CD4-positive, CD25-positive, alpha-beta regulatory T cell (primary cell): ENCODE results near the gene ERVH48-1. TPM values are rescaled to one million over a fixed set of nuclear protein-coding genes. Genes with fewer than 3 reads are reported as not detected.
"Not testable (repeated sequence)": the region's sequence is repeated elsewhere in the genome, so short reads cannot be mapped to it uniquely, and the experiment has no call there.

ENCODE experiments used
- ATAC-seq, 2 donors: fragments of 150-1000 bp; cut with Tn5 transposase; one replicate each; pipeline ENCODE4 v1.10.0; 2021; ENCODE audit warnings: low read depth in 2 of 2, moderate number of reproducible peaks in 2 of 2, moderate library complexity in 1 of 2
- DNase-seq, 3 donors: peaks; one replicate each; pipeline versions ENCODE4 v3.0.0 to v3.0.0-alpha.2; 2012 to 2022; ENCODE audit warnings: mixed read lengths in 1 of 3
- H3K27ac ChIP-seq: one replicate; pipeline ENCODE4 v1.7.0; 2013; ENCODE audit warnings: mild to moderate bottlenecking, low read length; ENCODE audit not compliant: insufficient read depth, poor library complexity, severe bottlenecking
- H3K27me3 ChIP-seq: one replicate; pipeline ENCODE4 v1.7.0; 2013; ENCODE audit warnings: low read length; ENCODE audit not compliant: control insufficient read depth, insufficient read depth
- H3K36me3 ChIP-seq: one replicate; pipeline ENCODE4 v1.7.0; 2013; ENCODE audit warnings: mild to moderate bottlenecking, low read length, moderate library complexity; ENCODE audit not compliant: control insufficient read depth, insufficient read depth
- H3K4me1 ChIP-seq: 2 replicates; pipeline ENCODE4 v1.7.0; 2013; ENCODE audit warnings: mild to moderate bottlenecking, low read length; ENCODE audit not compliant: insufficient read depth, control insufficient read depth, poor library complexity, severe bottlenecking
- H3K4me3 ChIP-seq: one replicate; pipeline ENCODE4 v1.7.0; 2013; ENCODE audit warnings: low read depth, mild to moderate bottlenecking, low read length, moderate library complexity
- H3K9me3 ChIP-seq, 2 experiments: 1 replicate in 1 of 2; 2 replicates in 1 of 2; pipeline ENCODE4 v1.7.0; 2013; ENCODE audit warnings: low read length in 2 of 2, mild to moderate bottlenecking in 1 of 2, moderate library complexity in 1 of 2; ENCODE audit not compliant: control insufficient read depth in 2 of 2
- H3K27ac Mint-ChIP-seq, 3 donors: one replicate each; pipeline ENCODE4 v1.8.0; 2020 to 2022; ENCODE audit warnings: mild to moderate bottlenecking in 3 of 3, mixed read lengths in 3 of 3, moderate library complexity in 2 of 3
- H3K27me3 Mint-ChIP-seq: one replicate; pipeline ENCODE4 v1.8.0; 2022; ENCODE audit warnings: mild to moderate bottlenecking, mixed read lengths
- H3K36me3 Mint-ChIP-seq: one replicate; pipeline ENCODE4 v1.8.0; 2020; ENCODE audit warnings: mixed read lengths
- H3K4me1 Mint-ChIP-seq, 4 donors: one replicate each; pipeline ENCODE4 v1.8.0; 2020 to 2022; ENCODE audit warnings: mixed read lengths in 4 of 4, mild to moderate bottlenecking in 1 of 4
- H3K4me3 Mint-ChIP-seq, 4 donors: one replicate each; pipeline ENCODE4 v1.8.0; 2020 to 2022; ENCODE audit warnings: mild to moderate bottlenecking in 4 of 4, mixed read lengths in 4 of 4, moderate library complexity in 3 of 4
- H3K9me3 Mint-ChIP-seq, 7 donors: one replicate each; pipeline ENCODE4 v1.8.0; 2020 to 2022; ENCODE audit warnings: mixed read lengths in 7 of 7, mild to moderate bottlenecking in 3 of 7, moderate library complexity in 2 of 7
- polyA plus RNA-seq, 4 donors: library from polyadenylated mRNA; unstranded; fragments of 300-500 nt; fragmentation: Illumina TruSeq; gene quantifications; one replicate each; pipeline ENCODE4 v1.2.3, GENCODE V29; 2021
- total RNA-seq: library from RNA; stranded (reverse); gene quantifications from one replicate; pipeline ENCODE4 v1.2.3, GENCODE V29; 2022

The ERVH48-1 gene
- total and polyA plus RNA-seq, 5 donors from 2014 or later = 0.07 to 0.23 TPM; not detected in 3

DNA sequence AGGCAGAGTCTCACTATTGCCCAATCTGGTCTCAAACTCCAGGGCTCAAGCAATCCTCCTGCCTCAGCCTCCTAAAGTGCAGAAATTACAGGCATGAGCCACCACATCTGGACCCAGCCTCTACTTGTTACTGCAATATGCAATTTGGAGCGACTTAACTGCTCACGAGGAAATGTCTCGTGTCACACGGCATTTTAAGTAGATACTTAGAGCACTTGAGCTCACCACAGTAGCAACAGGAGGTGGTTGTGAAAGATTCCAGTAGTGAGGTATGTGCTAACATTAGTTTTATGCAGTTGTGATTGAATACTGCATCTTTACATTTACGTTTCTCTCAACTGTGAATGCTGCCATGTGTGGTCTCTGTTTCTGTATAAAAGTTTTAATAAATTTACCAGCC is 38.1 kb downstream of the ERVH48-1 start:
- peaks cover 0 to 2% (median 2%) of the 10 kb centered on the region in 4 donors for H3K4me1 Mint-ChIP-seq
- Histone ChIP-seq H3K36me3 (no peaks in the 10 kb centered on the region), H3K4me1 (peaks cover 2% of the 10 kb centered on the region), H3K4me3 (no peak overlapping the region), H3K27me3 (no peaks in the 10 kb centered on the region), H3K27ac (no peak overlapping the region), H3K9me3 (no peaks in the 10 kb centered on the region)
- no peak for ATAC-seq
- H3K9me3 Mint-ChIP-seq = no peaks in the 10 kb centered on the region
- no peak overlapping the region for H3K27ac Mint-ChIP-seq
- peaks cover 2% of the 10 kb centered on the region for H3K27me3 Mint-ChIP-seq
- no peaks in the 10 kb centered on the region for H3K36me3 Mint-ChIP-seq
- no peak for DNase-seq
- no peak overlapping the region for H3K4me3 Mint-ChIP-seq

GRCh38 chr21:42883921-42884320 is 41.5 kb downstream of the ERVH48-1 start:
- H3K4me1 ChIP-seq = peaks cover 11% of the 10 kb centered on the region
- Mint-ChIP-seq H3K36me3 (no peaks in the 10 kb centered on the region), H3K4me3 (peak overlapping the region in 1 of 4 donors; percentile 49), H3K27me3 (peaks cover 4% of the 10 kb centered on the region), H3K4me1 (peaks cover 8 to 22% (median 13%) of the 10 kb centered on the region in 4 donors), H3K9me3 (no peaks in the 10 kb centered on the region), H3K27ac (no peak overlapping the region)
- H3K27ac ChIP-seq = no peak overlapping the region
- DNase-seq (no peak), ATAC-seq (no peak)
- H3K4me3 ChIP-seq = no peak overlapping the region
- H3K27me3 ChIP-seq = no peaks in the 10 kb centered on the region
- no peaks in the 10 kb centered on the region for H3K9me3 ChIP-seq
- H3K36me3 ChIP-seq = no peaks in the 10 kb centered on the region

DNA sequence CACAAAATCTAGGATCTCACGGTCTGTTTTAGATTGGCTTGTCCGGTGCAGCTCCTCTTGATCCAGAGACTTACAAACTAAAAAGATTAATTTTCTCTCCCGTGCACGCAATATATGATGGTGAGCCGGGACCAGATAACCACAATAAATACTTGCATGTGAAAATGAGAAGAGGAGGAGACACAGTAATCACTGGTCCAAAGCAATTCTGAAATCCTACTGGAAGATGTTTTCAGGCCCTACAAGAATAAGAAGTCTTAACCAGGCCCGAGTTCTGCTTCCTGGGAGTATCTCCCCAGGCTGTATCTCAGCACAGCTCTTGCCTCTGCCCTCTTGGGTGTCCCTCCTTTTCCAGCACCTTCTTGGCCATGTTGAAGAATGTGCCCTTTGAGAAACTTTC is 45.1 kb downstream of the ERVH48-1 start:
- H3K27me3 Mint-ChIP-seq = peaks cover 4% of the 10 kb centered on the region
- H3K36me3 Mint-ChIP-seq = peaks cover 4% of the 10 kb centered on the region
- Histone ChIP-seq H3K27ac (peak overlapping the region; percentile 85), H3K9me3 (no peaks in the 10 kb centered on the region), H3K4me1 (peaks cover 21% of the 10 kb centered on the region), H3K4me3 (peak overlapping the region; percentile 95), H3K27me3 (no peaks in the 10 kb centered on the region), H3K36me3 (no peaks in the 10 kb centered on the region)
- ATAC-seq (no peak), DNase-seq (no peak)
- peaks cover 15 to 38% (median 22%) of the 10 kb centered on the region in 4 donors for H3K4me1 Mint-ChIP-seq
- peak overlapping the region; percentile 84 to 100 (median 99) for H3K27ac Mint-ChIP-seq
- no peaks in the 10 kb centered on the region for H3K9me3 Mint-ChIP-seq
- peak overlapping the region; percentile 93 to 99 (median 95) for H3K4me3 Mint-ChIP-seq

GRCh38 chr21:42878993-42879787 is 46.2 kb downstream of the ERVH48-1 start, which contains the start of gene WDR4:
Gene WDR4, minus strand, starts transcription at chr21:42879539. Its CDS starts 44 bp downstream, at chr21:42879495.
- no peaks in the 10 kb centered on the region for H3K9me3 ChIP-seq
- Mint-ChIP-seq H3K36me3 (peaks cover 9% of the 10 kb centered on the region), H3K4me3 (peak within 1 kb of the TSS; percentile 93 to 99 (median 95)), H3K9me3 (no peaks in the 10 kb centered on the region), H3K27me3 (peaks cover 4% of the 10 kb centered on the region), H3K27ac (peak within 1 kb of the TSS; percentile 97 to 100 (median 99)), H3K4me1 (peaks cover 16 to 38% (median 22%) of the 10 kb centered on the region in 4 donors)
- H3K4me3 ChIP-seq = peak within 1 kb of the TSS; percentile 95
- ATAC-seq = peak; percentile 93
- no peaks in the 10 kb centered on the region for H3K36me3 ChIP-seq
- peak within 1 kb of the TSS; percentile 85 for H3K27ac ChIP-seq
- peaks cover 21% of the 10 kb centered on the region for H3K4me1 ChIP-seq
- peak; percentile 97 to 99 (median 98) for DNase-seq
- no peaks in the 10 kb centered on the region for H3K27me3 ChIP-seq

DNA sequence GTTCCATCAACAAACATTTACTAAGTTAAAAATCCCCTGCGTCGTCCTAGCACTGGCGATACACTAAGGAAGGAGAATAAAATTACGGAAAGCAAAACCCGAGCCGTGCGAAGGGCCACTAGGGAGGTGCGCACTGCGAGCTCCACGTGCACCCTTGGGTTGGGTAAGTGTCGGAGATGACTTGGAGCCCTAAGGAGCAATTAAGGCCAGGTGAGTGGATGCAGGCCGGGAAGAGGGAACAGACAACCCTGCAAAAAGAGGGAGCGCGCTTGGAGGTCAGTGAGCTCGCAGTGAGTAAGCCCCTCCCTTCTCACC is 46.8 kb downstream of the ERVH48-1 start:
- H3K36me3 ChIP-seq = peaks cover 2% of the 10 kb centered on the region
- H3K4me3 ChIP-seq = peak overlapping the region; percentile 95
- DNase-seq (no peak), ATAC-seq (peak in 1 of 2 donors; percentile 1)
- H3K27me3 Mint-ChIP-seq = peaks cover 4% of the 10 kb centered on the region
- H3K27me3 ChIP-seq = no peaks in the 10 kb centered on the region
- peak overlapping the region; percentile 67 to 100 (median 99) for H3K27ac Mint-ChIP-seq
- H3K9me3 Mint-ChIP-seq = no peaks in the 10 kb centered on the region
- H3K4me1 ChIP-seq = peaks cover 21% of the 10 kb centered on the region
- no peaks in the 10 kb centered on the region for H3K9me3 ChIP-seq
- peaks cover 17 to 38% (median 22%) of the 10 kb centered on the region in 4 donors for H3K4me1 Mint-ChIP-seq
- peak overlapping the region; percentile 93 to 99 (median 95) for H3K4me3 Mint-ChIP-seq
- peaks cover 14% of the 10 kb centered on the region for H3K36me3 Mint-ChIP-seq
- peak overlapping the region; percentile 85 for H3K27ac ChIP-seq

DNA sequence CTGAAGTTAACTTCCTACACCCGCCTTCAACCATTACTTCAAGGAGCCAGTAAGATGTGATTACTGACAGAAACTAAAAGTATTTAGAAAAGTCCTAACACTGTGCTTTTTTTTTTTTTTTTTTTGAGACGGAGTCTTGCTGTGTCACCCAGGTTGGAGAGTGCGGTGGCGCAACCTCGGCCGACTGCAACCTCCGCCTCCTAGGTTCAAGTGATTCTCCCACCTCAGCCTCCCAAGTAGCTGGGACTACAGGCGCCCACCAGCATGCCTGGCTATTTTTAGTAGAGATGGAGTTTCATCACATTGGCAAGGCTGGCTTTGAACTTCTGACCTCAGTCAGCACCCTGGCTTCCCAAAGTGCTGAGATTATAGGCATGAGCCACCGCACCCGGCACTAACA is 49.6 kb downstream of the ERVH48-1 start:
- Histone ChIP-seq H3K4me1 (peaks cover 21% of the 10 kb centered on the region), H3K36me3 (peaks cover 26% of the 10 kb centered on the region)
- H3K27ac Mint-ChIP-seq, H3K9me3 ChIP-seq, ATAC-seq, H3K27ac ChIP-seq, H3K9me3 Mint-ChIP-seq, DNase-seq, H3K27me3 ChIP-seq, H3K27me3 Mint-ChIP-seq, H3K4me3 ChIP-seq: not testable (repeated sequence)
- Mint-ChIP-seq H3K36me3 (peaks cover 24% of the 10 kb centered on the region), H3K4me3 (peak overlapping the region in 2 of 4 donors; percentile 47 to 69), H3K4me1 (peaks cover 18 to 34% (median 22%) of the 10 kb centered on the region in 4 donors)

GRCh38 chr21:42873096-42873495 is 52.3 kb downstream of the ERVH48-1 start:
- Histone ChIP-seq H3K4me3 (no peak overlapping the region), H3K9me3 (no peaks in the 10 kb centered on the region), H3K36me3 (peaks cover 49% of the 10 kb centered on the region), H3K27ac (no peak overlapping the region), H3K27me3 (no peaks in the 10 kb centered on the region), H3K4me1 (peaks cover 3% of the 10 kb centered on the region)
- Mint-ChIP-seq H3K27me3 (no peaks in the 10 kb centered on the region), H3K27ac (peak overlapping the region in 1 of 3 donors; percentile 89), H3K36me3 (peaks cover 28% of the 10 kb centered on the region), H3K4me1 (peaks cover 6 to 12% (median 8%) of the 10 kb centered on the region in 4 donors), H3K4me3 (peak overlapping the region in 1 of 4 donors; percentile 29), H3K9me3 (no peaks in the 10 kb centered on the region)
- ATAC-seq = no peak
- no peak for DNase-seq
